ENCODE data around the gene WDR82.

DNA sequence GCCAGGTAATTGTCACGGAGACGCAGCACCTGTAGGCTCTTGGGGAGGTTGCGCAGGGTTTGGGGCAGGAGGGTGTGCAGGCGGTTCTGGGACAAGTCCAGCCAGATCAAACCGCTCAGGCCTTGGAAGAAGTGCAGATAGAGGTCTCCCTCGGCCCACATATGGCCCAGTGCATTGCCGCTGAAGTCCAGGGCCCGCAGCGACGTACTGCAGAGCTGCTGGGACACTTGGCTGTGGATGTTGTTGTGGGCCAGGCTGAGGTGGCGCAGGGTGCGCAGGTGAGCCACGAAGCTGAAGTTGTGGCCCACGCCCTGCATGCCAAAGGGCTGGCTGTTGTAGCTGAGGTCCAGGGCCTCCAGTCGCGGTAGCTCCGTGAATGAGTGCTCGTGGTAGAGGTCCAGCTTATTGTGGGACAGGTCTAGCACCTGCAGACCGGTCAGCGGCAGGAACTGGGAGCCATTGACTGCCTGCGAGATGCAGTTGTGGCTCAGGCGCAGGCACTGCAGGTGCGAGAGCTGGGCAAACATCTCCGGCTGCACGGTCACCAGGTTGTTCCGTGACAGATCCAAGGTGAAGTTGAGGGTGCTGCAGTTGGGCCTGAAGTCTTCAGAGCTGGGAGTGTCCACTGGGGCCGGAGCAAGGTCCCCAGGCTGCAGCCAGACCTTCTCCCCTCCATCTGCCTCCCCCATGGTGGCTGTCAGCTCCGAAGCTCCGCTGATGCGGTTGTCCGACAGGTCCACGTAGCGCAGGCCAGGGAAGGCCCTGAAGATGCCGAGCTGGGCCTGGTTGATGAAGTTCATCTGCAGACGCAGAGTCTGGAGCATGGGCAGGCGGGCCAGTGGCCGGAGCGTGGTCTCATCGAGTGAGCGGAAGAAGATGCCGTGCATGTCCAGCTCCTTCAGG lies 55.9 kb downstream of the WDR82 start:
- TF ChIP-seq, protein P1, sequence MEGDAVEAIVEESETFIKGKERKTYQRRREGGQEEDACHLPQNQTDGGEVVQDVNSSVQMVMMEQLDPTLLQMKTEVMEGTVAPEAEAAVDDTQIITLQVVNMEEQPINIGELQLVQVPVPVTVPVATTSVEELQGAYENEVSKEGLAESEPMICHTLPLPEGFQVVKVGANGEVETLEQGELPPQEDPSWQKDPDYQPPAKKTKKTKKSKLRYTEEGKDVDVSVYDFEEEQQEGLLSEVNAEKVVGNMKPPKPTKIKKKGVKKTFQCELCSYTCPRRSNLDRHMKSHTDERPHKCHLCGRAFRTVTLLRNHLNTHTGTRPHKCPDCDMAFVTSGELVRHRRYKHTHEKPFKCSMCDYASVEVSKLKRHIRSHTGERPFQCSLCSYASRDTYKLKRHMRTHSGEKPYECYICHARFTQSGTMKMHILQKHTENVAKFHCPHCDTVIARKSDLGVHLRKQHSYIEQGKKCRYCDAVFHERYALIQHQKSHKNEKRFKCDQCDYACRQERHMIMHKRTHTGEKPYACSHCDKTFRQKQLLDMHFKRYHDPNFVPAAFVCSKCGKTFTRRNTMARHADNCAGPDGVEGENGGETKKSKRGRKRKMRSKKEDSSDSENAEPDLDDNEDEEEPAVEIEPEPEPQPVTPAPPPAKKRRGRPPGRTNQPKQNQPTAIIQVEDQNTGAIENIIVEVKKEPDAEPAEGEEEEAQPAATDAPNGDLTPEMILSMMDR (IDR thresholded peaks at IDR 0.05): no peak
- no peak for TF ChIP-seq POLR2A (IDR thresholded peaks at IDR 0.05)
- TF ChIP-seq POLR2AphosphoS5 (IDR thresholded peaks at IDR 0.05): no peak
